Stimulated activated memory B cell treated with anti-CD40 and anti-IgM and Interleukin-4, amounts not matched to agents 10 μg/mL and 1 μg/mL and 100 μg/mL, for 72 hours (primary cell): ENCODE data around the gene GAMT.

Experiments used
- ATAC-seq: fragments of 150-1000 bp; cut with Tn5 transposase; 2 replicates; pipeline ENCODE4 v1.10.0; 2021
- H3K27ac Mint-ChIP-seq: one replicate; pipeline ENCODE4 v1.8.0; 2022; ENCODE audit warnings: mild to moderate bottlenecking, mixed read lengths
- H3K27me3 Mint-ChIP-seq: one replicate; pipeline ENCODE4 v1.8.0; 2022; ENCODE audit warnings: mixed read lengths
- H3K36me3 Mint-ChIP-seq: one replicate; pipeline ENCODE4 v1.8.0; 2022; ENCODE audit warnings: mixed read lengths
- H3K4me1 Mint-ChIP-seq: one replicate; pipeline ENCODE4 v1.8.0; 2022; ENCODE audit warnings: mixed read lengths
- H3K4me3 Mint-ChIP-seq: one replicate; pipeline ENCODE4 v1.8.0; 2022; ENCODE audit warnings: mild to moderate bottlenecking, moderate library complexity, mixed read lengths
- H3K9me3 Mint-ChIP-seq: one replicate; pipeline ENCODE4 v1.8.0; 2022; ENCODE audit warnings: mixed read lengths

GAMT gene

GRCh38 chr19:1438035-1438932 is 36.9 kb upstream of the GAMT start, which contains the start of gene RPS15:
TSS of gene RPS15 (plus strand) at chr19:1438396. CDS start at chr19:1438426, 30 bp downstream.
- H3K4me3 Mint-ChIP-seq = peak within 1 kb of the TSS; percentile 98
- no peaks in the 10 kb centered on the region for H3K9me3 Mint-ChIP-seq
- H3K36me3 Mint-ChIP-seq = peaks cover 48% of the 10 kb centered on the region
- H3K27ac Mint-ChIP-seq = peak within 1 kb of the TSS; percentile 97
- ATAC-seq = peak; percentile 93
- no peaks in the 10 kb centered on the region for H3K27me3 Mint-ChIP-seq
- peaks cover 38% of the 10 kb centered on the region for H3K4me1 Mint-ChIP-seq

- Mint-ChIP-seq H3K27ac (peak overlapping the region; percentile 97), H3K4me1 (peaks cover 35% of the 10 kb centered on the region)
Observed at GRCh38 chr19:1437609-1438008, 36.3 kb upstream of the GAMT start.

GRCh38 chr19:1435378-1435989 is 34.1 kb upstream of the GAMT start:
- Mint-ChIP-seq H3K27ac (no peak overlapping the region), H3K9me3 (no peaks in the 10 kb centered on the region), H3K4me3 (no peak overlapping the region), H3K27me3 (no peaks in the 10 kb centered on the region), H3K4me1 (peaks cover 17% of the 10 kb centered on the region), H3K36me3 (peaks cover 35% of the 10 kb centered on the region)
- ATAC-seq = no peak

More at GRCh38 chr19:1437609-1438008, 36.3 kb upstream of the GAMT start:
- H3K27me3 Mint-ChIP-seq = no peaks in the 10 kb centered on the region
- ATAC-seq = no peak
- no peak overlapping the region for H3K4me3 Mint-ChIP-seq
- H3K36me3 Mint-ChIP-seq = peaks cover 46% of the 10 kb centered on the region
- H3K9me3 Mint-ChIP-seq = no peaks in the 10 kb centered on the region

- Mint-ChIP-seq H3K4me1 (peaks cover 8% of the 10 kb centered on the region), H3K4me3 (no peak overlapping the region), H3K27me3 (no peaks in the 10 kb centered on the region), H3K9me3 (no peaks in the 10 kb centered on the region), H3K36me3 (peaks cover 31% of the 10 kb centered on the region), H3K27ac (no peak overlapping the region)
- ATAC-seq = no peak
Observed at GRCh38 chr19:1434577-1435060, 33.3 kb upstream of the GAMT start.

GRCh38 chr19:1434040-1434366 is 32.7 kb upstream of the GAMT start:
- ATAC-seq = no peak
- Mint-ChIP-seq H3K27ac (no peak overlapping the region), H3K27me3 (no peaks in the 10 kb centered on the region), H3K9me3 (no peaks in the 10 kb centered on the region), H3K36me3 (peaks cover 29% of the 10 kb centered on the region), H3K4me3 (no peak overlapping the region), H3K4me1 (peaks cover 5% of the 10 kb centered on the region)

DNA sequence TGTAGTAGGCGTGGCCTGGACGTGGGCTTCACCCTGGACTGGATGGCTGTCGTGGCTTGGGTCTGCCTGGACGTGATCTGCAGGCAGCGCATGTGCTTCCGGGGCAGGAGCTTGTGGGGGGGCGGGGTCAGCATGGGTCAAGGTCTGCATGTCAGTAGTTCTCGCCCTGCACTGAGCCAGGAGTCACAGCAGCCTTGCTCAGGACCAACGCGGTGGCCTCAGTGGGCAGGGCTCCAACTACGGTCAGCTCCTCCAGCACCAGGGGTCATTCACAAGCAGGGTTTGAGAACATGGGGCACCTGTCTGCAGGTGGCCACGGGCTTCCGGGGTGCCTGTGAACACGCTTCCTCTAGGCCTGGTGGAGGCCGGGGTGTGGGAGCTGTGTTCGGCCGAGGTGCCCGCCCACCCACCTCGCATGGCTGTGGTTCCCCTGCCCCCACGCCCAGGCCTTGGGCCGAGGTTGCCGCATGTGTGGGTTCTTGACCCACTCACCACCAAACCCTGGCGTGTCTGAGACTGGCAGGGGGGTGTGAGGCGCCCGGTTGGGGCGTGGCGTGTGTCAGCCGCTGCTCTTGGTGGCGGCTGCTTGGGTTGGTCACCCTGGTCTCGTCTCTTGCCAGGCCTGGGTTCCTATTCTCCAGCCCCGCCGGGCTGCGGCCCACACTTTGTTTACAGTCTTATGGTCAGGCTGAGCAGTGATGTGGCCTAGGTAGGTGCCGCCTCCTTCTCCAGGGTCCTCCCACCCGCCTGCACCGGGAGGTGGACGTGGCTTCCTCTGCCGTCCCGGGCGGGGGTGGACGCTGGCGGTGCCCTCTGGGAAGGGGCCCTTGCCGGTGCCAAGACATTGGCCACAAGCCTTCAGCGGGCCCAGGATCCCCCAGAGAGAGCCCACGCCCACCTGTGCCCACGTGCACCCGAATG is 32.0 kb upstream of the GAMT start:
- no peak overlapping the region for H3K27ac Mint-ChIP-seq
- peaks cover 27% of the 10 kb centered on the region for H3K36me3 Mint-ChIP-seq
- no peak overlapping the region for H3K4me3 Mint-ChIP-seq
- no peaks in the 10 kb centered on the region for H3K27me3 Mint-ChIP-seq
- no peak for ATAC-seq
- peaks cover 5% of the 10 kb centered on the region for H3K4me1 Mint-ChIP-seq
- H3K9me3 Mint-ChIP-seq = no peaks in the 10 kb centered on the region

DNA sequence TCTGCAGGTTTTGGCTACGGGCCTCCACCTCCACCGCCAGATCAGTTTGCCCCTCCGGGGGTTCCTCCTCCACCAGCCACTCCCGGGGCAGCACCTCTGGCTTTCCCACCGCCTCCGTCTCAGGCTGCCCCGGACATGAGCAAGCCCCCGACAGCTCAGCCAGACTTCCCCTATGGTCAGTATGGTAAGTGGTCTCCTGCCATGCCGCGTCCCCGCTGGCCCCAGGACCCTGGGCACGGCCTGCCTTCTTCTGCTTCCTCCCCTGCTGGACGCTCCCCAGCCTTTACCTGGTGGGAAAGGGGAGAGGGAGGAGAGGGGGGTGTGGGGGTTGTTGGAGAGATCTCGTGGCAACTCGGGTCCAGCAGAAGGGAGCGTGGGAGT is 31.2 kb upstream of the GAMT start:
- ATAC-seq = no peak

DNA sequence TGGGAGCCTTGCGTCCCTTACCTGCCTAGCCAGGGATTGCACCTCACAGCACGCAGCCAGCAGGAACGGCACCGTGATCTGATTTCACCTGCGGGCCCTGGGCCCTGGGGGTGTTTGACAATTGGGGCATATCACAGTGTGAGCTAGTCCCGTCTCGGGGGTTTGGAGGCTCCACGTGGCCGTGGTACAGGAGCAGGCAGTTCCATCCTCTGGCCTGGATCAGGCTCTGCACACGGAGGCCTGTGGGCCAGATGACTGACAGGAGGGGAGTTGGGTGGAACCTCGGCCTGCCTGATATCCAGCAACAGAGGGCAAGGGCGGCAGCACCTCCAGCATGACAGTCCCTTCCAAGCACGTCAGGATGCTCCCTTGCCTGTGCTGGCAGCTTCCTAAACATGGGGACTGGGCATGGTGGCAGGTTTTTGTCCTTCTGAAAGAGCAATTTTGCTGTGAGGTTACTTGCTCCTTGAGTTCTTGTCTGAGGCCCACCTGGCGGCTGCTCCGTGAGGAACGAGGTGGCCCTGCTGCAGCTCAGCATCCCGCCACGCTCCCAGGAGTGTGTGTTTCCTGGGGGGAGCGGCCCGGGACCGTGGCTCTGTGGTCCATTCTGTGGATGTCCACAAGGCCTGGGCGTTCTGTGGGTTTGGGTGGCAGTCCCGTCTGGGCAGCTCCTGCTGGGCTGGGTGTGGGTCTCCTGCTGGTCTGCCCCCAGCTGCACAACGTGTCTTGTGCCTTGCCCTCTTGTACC is 30.6 kb upstream of the GAMT start:
- no peaks in the 10 kb centered on the region for H3K9me3 Mint-ChIP-seq
- no peak for ATAC-seq
- H3K27me3 Mint-ChIP-seq = no peaks in the 10 kb centered on the region
- peaks cover 28% of the 10 kb centered on the region for H3K36me3 Mint-ChIP-seq
- no peak overlapping the region for H3K27ac Mint-ChIP-seq
- no peak overlapping the region for H3K4me3 Mint-ChIP-seq
- no peaks in the 10 kb centered on the region for H3K4me1 Mint-ChIP-seq

More for the DNA sequence above, 31.2 kb upstream of the GAMT start:
- Mint-ChIP-seq H3K36me3 (peaks cover 24% of the 10 kb centered on the region), H3K27me3 (no peaks in the 10 kb centered on the region), H3K27ac (no peak overlapping the region), H3K4me1 (no peaks in the 10 kb centered on the region), H3K4me3 (no peak overlapping the region), H3K9me3 (no peaks in the 10 kb centered on the region)

- Mint-ChIP-seq H3K36me3 (peaks cover 32% of the 10 kb centered on the region), H3K9me3 (no peaks in the 10 kb centered on the region), H3K4me3 (no peak overlapping the region), H3K27ac (no peak overlapping the region), H3K27me3 (no peaks in the 10 kb centered on the region), H3K4me1 (no peaks in the 10 kb centered on the region)
- ATAC-seq = no peak
Observed at GRCh38 chr19:1430246-1430645, 28.9 kb upstream of the GAMT start.

DNA sequence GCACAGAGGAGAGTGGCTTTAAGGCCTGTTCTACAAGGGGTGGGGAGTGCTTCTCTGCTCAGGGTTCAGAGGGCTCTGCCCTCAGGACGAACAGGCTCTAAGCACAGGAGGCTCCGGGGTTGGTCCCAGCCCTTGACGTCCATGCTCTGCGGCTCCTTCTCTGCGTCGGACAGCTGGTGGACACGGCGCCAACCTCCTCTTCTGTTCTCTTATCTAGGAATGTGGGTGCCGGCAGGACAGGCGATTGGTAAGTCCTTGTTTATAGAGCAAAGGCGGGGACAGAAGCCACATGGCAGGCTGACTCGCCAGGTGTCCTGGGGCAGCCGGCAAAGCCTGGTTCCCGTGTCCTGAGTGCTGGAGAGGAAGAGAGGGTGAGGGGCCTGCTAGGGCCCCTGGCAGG is 28.4 kb upstream of the GAMT start:
- H3K36me3 Mint-ChIP-seq = peaks cover 36% of the 10 kb centered on the region
- peaks cover 3% of the 10 kb centered on the region for H3K4me1 Mint-ChIP-seq
- H3K27ac Mint-ChIP-seq = no peak overlapping the region

GRCh38 chr19:1428738-1429391 is 27.5 kb upstream of the GAMT start:
- no peak for ATAC-seq
- Mint-ChIP-seq H3K4me3 (no peak overlapping the region), H3K36me3 (peaks cover 45% of the 10 kb centered on the region), H3K4me1 (peaks cover 5% of the 10 kb centered on the region), H3K27me3 (no peaks in the 10 kb centered on the region), H3K9me3 (no peaks in the 10 kb centered on the region), H3K27ac (no peak overlapping the region)

More for the DNA sequence above, 28.4 kb upstream of the GAMT start:
- Mint-ChIP-seq H3K4me3 (no peak overlapping the region), H3K27me3 (no peaks in the 10 kb centered on the region), H3K9me3 (no peaks in the 10 kb centered on the region)
- ATAC-seq = no peak

- Mint-ChIP-seq H3K4me1 (peaks cover 18% of the 10 kb centered on the region), H3K27ac (no peak overlapping the region), H3K4me3 (no peak overlapping the region), H3K9me3 (no peaks in the 10 kb centered on the region), H3K36me3 (peaks cover 56% of the 10 kb centered on the region), H3K27me3 (no peaks in the 10 kb centered on the region)
- ATAC-seq = no peak
Observed at GRCh38 chr19:1427221-1427920, 26.0 kb upstream of the GAMT start.

DNA sequence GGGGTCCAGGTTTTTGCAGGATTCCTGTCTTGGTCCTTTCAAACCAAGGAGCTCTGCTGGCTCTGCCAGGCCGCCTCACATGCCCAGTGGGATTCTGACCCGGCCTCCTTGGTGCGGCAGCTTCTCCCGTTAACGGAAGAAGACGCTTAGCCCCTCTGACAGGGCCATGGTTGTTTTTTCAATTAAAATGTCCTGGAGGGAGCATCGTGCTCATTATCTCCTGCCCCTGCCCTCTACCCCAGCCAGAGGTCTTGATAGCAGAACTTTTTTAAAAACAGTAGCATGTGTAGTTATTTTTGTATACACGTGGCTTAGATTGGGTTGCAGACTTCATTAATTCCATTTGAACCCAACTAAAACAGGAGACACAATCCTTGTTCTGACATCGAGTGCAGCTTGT is 25.4 kb upstream of the GAMT start:
- no peaks in the 10 kb centered on the region for H3K27me3 Mint-ChIP-seq
- no peaks in the 10 kb centered on the region for H3K9me3 Mint-ChIP-seq
- no peak overlapping the region for H3K4me3 Mint-ChIP-seq
- no peak for ATAC-seq
- peaks cover 53% of the 10 kb centered on the region for H3K36me3 Mint-ChIP-seq
- H3K27ac Mint-ChIP-seq = no peak overlapping the region
- H3K4me1 Mint-ChIP-seq = peaks cover 18% of the 10 kb centered on the region

DNA sequence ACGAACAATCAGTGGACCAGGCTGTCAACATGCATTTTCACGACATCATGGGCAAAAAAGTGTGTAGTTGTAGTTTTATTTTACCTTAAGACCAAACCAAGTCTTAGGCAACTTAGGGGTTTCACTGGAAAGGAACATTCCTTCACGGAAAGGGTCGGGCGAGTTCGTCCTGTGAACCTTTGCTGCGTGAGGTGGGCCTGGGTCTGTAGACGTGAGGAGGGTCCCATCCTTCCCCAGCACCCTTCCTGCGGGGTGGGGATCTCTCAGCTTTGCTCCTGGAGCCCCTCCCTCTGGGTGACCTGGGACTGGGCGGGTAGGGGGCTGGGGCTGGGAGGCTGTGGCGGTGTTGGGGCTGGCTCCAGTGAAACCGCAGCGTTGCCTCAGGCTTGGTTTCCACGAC is 24.6 kb upstream of the GAMT start:
- Mint-ChIP-seq H3K4me3 (no peak overlapping the region), H3K4me1 (peaks cover 18% of the 10 kb centered on the region), H3K9me3 (no peaks in the 10 kb centered on the region), H3K27me3 (no peaks in the 10 kb centered on the region), H3K27ac (no peak overlapping the region), H3K36me3 (peaks cover 54% of the 10 kb centered on the region)
- ATAC-seq = no peak
